Cardiac muscle cell (in vitro differentiated cells and primary cell): Measurements from ENCODE around the gene EAF2. TPM values are rescaled to one million over a fixed set of nuclear protein-coding genes. Genes with fewer than 3 reads are reported as not detected.

Experiments used
- DNase-seq, 2 donors: peaks; one replicate each; pipeline versions ENCODE4 v3.0.0 to v3.0.0-alpha.2; 2010 to 2017; ENCODE audit warnings: low read depth in 1 of 2, low spot score in 1 of 2
- H3K27ac ChIP-seq: fragments of 200-600 bp; sonication (generic); 2 replicates; pipeline ENCODE4 v1.5.1; 2016
- H3K27me3 ChIP-seq: fragments of 200-600 bp; sonication (generic); 2 replicates; pipeline ENCODE4 v1.6.0; 2016; ENCODE audit warnings: control low read depth
- H3K36me3 ChIP-seq: fragments of 200-600 bp; sonication (generic); 2 replicates; pipeline ENCODE4 v1.5.1; 2016; ENCODE audit warnings: control low read depth
- H3K4me1 ChIP-seq: fragments of 200-600 bp; sonication (generic); 2 replicates; pipeline ENCODE4 v1.8.1; 2017; ENCODE audit warnings: low read depth, mild to moderate bottlenecking, mixed run types
- H3K4me3 ChIP-seq: fragments of 200-600 bp; sonication (generic); 2 replicates; pipeline ENCODE4 v1.5.1; 2016; ENCODE audit warnings: mild to moderate bottlenecking
- H3K9me3 ChIP-seq: fragments of 200-600 bp; sonication (generic); 2 replicates; pipeline ENCODE4 v1.5.1; 2017; ENCODE audit warnings: low read depth, mild to moderate bottlenecking, control low read depth
- CTCF ChIP-seq: IDR thresholded peaks from 2 replicates; pipeline ENCODE4 v1.5.1; 2012; ENCODE audit warnings: low read depth, mild to moderate bottlenecking, low read length
- polyA plus RNA-seq: library from polyadenylated mRNA; unstranded; fragments of >200 nt; fragmentation: Nextera tagmentation; extraction: Ambion mirVana; gene quantifications from 2 replicates; pipeline ENCODE4 v1.2.1, GENCODE V29; 2016
- total RNA-seq: library from RNA; depleted of rRNA; stranded (reverse); fragments of >200 nt; gene quantifications from 2 replicates; pipeline ENCODE4 v1.2.3, GENCODE V29; 2016

The EAF2 gene
- total and polyA plus RNA-seq, 2 experiments from 2014 or later = 1.7 to 2.8 TPM

DNA sequence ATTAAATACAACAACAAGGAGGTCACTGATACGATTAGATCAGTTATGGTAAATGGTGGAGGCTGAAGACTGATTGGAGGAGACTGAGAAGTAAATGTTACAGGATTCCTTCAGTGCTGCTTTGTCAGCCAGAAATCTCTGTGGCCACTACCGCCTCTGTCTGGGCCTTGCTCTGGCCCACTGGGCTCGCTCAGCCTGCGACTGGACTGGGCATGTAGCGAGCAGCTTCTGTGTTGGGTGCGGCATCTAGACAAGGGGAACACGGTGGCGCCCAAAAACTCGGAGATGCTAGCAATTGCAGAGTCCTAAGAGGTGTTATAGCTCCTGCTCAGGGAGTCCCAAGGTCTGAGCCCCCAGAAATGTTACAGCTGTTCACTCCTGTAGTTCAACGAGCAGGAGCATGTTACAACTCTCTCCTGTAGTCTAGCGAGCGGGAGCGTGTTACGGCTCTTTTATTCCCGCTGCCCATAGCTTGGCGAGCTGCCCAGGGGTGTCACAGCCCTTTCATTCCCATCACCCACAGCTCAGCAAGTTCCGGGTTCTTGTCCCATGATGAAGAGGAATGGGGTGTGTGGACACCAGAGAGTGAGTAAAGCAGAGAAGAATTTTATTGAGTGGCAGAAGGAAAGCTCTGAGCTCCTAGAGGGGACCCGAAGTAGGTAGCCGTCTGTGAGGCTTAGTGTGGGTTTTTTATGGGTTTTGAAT, 83.9 kb downstream of the EAF2 start:
- peak in 1 of 2 donors; percentile 9 for DNase-seq
- Histone ChIP-seq H3K27me3 (no peaks in the 10 kb centered on the region), H3K4me1 (no peaks in the 10 kb centered on the region), H3K27ac (no peak overlapping the region), H3K36me3 (no peaks in the 10 kb centered on the region), H3K9me3 (no peaks in the 10 kb centered on the region), H3K4me3 (no peak overlapping the region)
- no peak for TF ChIP-seq CTCF

DNA sequence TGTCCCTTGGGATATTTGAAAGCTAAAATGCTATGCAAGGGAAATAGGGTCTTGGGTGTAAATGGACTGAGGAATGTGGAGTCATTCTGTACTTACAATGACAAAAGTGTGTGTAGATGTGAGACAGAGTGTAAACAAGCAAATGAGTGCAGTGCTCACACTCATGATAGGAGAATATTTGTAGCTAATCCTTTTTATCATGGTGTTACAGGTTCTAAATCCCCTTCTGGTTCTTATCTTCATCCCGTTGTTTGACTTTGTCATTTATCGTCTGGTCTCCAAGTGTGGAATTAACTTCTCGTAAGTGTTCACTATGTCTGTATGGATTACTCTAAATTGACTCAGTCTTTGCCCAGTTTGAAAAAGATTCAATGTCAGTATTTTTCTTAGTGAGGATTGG, 89.7 kb downstream of the EAF2 start:
- Histone ChIP-seq H3K27me3 (no peaks in the 10 kb centered on the region), H3K9me3 (no peaks in the 10 kb centered on the region), H3K36me3 (no peaks in the 10 kb centered on the region), H3K4me1 (no peaks in the 10 kb centered on the region), H3K4me3 (no peak overlapping the region), H3K27ac (no peak overlapping the region)
- no peak for TF ChIP-seq CTCF
- no peak for DNase-seq

DNA sequence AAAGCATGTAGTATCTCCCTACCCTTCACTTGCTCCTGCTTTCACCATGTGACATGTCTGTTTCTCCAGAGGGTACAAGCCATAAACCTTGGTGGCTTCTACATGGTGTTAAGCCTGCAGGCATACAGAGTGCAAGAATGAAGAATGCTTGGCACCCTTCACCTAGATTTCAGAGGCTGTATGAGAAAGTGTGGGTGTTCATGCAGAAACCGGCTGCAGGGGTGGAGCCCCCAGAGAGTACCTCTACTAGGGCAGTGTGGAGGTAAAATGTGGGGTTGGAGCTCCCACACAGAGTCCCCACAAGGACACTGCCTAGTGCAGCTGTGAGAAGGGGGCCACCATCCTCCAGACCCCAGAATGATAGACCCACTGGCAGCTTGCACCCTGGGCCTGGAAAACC, 91.4 kb downstream of the EAF2 start:
- H3K27me3 ChIP-seq = no peaks in the 10 kb centered on the region
- H3K4me1 ChIP-seq = no peaks in the 10 kb centered on the region
- TF ChIP-seq CTCF = no peak
- no peaks in the 10 kb centered on the region for H3K9me3 ChIP-seq
- H3K4me3 ChIP-seq = no peak overlapping the region
- no peak overlapping the region for H3K27ac ChIP-seq
- DNase-seq = no peak
- H3K36me3 ChIP-seq = no peaks in the 10 kb centered on the region

Other genes starting within 250 kb of the EAF2 start
- 7.3 and 18.0 TPM in 2 replicates for gene FBXO40, start 241.8 kb upstream of the EAF2 start, total RNA-seq
- gene FBXO40, start 241.8 kb upstream of the EAF2 start, polyA plus RNA-seq = 6.5 and 10.3 TPM in 2 replicates
- 0.25 and 0.57 TPM in 2 replicates for gene HCLS1, start 174.3 kb upstream of the EAF2 start, total RNA-seq
- 0.11 and 0.39 TPM in 2 replicates for gene HCLS1, start 174.3 kb upstream of the EAF2 start, polyA plus RNA-seq
- gene GOLGB1, start 85.5 kb upstream of the EAF2 start, total RNA-seq = 23.2 and 46.1 TPM in 2 replicates
- gene GOLGB1, start 85.5 kb upstream of the EAF2 start, polyA plus RNA-seq = 48.8 and 57.2 TPM in 2 replicates
- gene IQCB1, start 149 bp upstream of the EAF2 start, total RNA-seq = 19.1 and 20.3 TPM in 2 replicates
- gene IQCB1, start 149 bp upstream of the EAF2 start, polyA plus RNA-seq = 19.8 and 26.6 TPM in 2 replicates
- gene SLC15A2, start 59.2 kb downstream of the EAF2 start, total RNA-seq = 0.28 and 2.7 TPM in 2 replicates
- gene SLC15A2, start 59.2 kb downstream of the EAF2 start, polyA plus RNA-seq = 0.02 TPM in 1 of 2 replicates, not detected in the other
- 0.30 TPM in 1 of 2 replicates, not detected in the other for gene ILDR1, start 187.0 kb downstream of the EAF2 start, total RNA-seq
- not detected in 2 replicates for gene ILDR1, start 187.0 kb downstream of the EAF2 start, polyA plus RNA-seq
- gene CD86, start 220.2 kb downstream of the EAF2 start, total RNA-seq = not detected in 2 replicates
- gene CD86, start 220.2 kb downstream of the EAF2 start, polyA plus RNA-seq = 0.20 TPM in 1 of 2 replicates, not detected in the other